DMS153 treated with DMSO at 0.1 percent for 48 hours (cell line): Measurements from ENCODE around the gene HAO1.

Source experiments
- DNase-seq: peaks from one replicate; lab custom pipeline; 2025; ENCODE audit not compliant: unreplicated experiment; lab: John Stamatoyannopoulos, UW

The HAO1 gene

DNA sequence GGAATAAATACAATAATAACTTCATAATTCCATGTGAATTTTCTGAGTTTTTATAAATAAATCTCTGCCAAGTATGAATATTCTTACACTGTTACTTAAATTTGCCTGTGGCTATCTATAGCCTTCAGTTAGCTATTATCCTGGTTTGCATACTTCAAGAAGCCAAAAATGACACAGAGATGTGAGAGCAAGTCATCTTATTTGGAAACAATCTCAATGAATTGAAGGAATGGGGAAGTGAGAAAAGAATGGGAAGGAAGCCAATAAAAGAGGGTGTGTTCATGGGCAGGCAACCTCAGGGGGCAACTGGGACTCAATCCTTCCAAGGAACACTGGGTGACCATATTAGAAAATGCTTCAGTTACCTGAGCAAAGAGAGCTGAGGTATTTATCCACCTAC, 9.9 kb downstream of the HAO1 start:
- DNase-seq = no peak

DNA sequence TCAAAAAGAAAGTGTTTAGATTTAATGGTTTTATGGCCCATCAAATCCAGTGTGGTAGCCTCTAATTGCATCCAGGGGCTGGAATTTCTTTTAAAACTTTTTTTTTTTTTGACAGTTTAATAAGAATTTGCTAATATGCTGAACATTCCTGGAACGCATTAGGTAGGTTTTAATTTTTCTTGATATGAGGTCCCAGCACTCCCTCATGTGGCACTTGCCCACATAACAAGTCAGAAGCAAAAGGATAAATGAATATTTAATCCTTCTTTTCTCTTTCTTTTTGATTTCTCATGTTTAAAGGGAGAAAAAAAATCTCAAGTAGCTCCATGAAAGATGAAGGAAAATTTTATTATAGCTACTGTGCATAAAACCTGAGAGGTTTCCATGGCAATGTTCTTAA, 13.5 kb downstream of the HAO1 start:
- peak; percentile 17 for DNase-seq

DNA sequence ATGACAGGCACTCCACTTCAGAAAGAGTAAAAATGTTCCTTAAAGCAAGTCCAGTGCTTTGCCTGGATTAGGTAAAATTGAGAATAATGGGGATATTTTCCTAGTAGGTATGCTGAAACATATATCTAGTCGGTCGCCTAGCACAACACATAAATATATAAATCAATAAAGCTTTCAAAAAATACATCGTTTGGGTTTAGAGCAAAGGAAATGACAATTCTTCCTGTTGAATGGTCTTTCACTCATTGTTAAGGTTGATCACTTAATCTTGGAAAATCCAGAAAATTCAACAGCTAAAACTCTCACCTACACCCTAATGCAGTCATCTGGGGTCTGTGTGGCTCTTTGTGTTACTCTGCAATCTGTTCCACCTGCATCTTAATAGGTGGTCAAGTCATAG, 13.9 kb downstream of the HAO1 start:
- no peak for DNase-seq

DNA sequence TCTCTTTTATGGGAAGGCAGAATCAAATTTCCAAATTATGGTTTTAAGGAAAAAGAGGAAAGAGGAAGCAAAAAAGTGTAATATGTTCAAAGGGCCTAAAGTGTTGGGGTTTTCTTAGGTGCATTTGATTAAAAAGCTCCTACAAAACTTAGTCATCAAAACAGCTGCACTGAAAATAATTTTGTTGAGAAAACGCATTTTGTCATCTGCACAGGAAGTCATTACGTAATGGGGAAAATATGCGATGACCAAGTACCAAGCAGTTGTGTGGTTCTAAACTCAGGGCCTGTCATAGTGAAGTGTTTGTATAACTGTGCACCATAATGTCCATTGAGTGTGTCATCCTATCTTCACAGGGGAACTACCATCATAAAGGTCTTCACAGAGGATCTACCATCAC, 15.6 kb downstream of the HAO1 start:
- no peak for DNase-seq

DNA sequence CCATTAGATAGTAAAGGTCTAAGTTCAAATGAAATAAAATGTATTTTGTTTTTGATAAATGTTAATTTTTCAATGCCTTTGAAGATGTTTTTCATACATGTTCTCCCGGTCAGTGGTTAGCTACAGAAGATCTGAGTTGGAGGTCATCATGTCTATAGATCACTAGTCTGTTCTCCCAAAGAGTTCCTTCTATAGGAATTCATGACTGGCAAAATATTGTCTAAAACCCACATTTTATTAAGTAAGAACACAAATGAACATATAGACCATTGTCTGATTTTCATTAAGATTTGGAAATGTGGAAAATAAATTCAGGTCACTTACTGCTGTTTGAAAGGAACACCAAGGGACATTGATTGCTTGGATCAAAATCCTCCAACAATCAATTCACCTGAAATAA, 23.6 kb downstream of the HAO1 start:
- no peak for DNase-seq

DNA sequence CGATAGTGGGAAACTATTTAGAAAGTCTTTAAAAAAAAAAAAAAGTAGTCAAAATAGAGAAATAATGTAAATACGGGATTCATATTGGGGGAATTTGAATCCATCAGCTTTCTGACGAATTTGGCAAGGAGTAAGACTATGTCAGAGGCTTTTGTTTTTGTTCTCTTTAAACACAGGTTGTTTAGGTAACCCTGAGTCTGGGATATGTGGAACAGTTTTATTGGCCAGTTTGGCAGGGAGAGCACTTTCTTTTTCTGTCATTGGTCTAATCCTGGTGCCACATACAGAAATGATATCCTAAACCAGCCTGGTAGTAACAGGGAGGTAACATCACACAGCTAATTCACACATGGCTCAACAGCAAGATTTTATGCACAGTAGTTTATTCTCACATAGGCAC, 27.7 kb downstream of the HAO1 start:
- DNase-seq = no peak

DNA sequence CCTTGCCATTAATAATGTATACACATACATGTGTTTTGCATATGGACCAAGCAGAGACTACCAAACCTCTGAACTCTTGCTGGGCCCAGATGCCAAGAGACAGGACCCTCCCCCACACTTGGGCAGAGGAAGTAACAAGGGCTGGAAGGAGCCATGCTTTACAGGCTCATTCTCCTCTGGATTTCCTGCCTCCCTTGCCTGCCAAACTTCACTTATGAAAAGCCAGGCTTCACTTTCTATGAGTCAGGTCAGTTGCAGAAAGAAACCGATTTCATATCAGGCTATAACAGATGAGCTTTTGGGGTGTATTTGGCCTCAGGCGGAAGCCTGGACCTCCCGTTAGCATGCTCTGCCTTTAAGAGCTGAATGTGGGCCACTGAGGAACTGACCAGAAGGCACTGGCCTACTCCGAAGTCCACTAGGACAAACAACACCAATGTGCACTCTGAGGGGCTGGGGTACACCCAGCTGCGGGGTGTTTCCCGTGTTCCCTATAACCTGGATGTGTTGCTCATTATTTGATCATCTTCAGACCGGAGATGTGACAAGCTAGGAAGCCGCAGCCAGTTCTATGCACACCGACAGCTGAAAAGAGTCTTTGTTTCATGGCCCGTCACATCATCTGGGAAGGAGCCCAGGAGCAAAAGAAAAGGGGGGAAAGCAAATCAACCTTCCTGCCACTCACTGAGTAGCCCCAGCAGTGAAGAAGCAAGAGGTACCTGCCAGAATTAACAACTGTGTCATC, 28.5 kb downstream of the HAO1 start:
- DNase-seq = no peak

DNA sequence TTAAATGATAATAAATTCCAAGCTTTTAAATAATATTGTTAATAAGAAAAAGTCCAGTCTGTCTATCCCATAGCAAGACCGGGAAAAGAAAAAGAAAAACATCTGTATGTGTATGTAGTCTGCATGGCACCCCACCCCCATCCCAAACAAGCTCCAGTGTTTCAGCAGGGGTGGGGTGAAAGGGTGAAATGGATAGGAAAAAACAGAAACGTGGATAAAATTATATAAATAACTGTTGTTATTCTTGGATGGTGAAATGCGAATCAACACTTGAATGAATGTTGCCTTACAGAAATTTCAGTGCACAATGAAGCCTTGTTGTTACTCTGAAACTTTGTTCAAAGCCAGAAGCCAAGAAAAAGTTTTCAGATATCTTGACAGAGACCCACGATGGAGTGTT, 31.4 kb downstream of the HAO1 start:
- DNase-seq = no peak

DNA sequence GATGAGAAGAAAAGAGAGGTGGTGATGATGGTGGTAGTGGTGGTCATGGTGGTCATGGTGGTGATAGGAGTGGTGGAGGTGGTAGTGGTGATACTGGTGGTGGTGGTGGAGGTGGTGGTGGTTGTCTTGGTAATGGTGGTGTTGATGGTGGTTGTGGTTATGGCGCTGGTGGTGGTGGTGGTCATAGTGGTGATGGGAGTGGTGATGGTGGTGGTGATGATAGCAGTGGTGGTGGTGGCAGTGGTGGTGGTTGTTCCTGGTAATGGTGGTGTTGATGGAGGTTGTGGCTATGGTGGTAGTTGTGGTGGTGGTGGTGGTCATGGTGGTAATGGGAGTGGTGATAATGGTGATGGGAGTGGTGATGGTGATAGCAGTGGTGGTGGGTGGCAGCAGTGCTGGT, 36.8 kb downstream of the HAO1 start:
- DNase-seq = no peak

DNA sequence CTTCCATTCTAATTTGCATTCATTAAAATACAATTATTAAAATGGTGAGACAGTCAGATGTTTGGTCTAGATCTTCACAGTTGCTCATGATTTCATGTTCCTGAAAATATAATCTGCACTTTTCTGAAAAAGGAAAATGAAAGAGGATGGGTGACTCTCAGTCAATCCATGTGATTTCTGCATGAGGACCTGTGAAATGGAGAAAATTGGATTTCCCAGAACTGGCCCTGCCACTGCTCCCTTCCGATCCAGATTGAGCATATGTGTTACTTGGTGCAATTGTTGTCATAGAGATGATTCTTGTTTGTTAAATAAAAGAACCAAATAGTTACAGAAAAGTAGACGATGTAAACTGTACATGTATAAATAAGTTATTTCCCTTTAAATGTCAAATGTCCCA, 37.4 kb downstream of the HAO1 start:
- no peak for DNase-seq

DNA sequence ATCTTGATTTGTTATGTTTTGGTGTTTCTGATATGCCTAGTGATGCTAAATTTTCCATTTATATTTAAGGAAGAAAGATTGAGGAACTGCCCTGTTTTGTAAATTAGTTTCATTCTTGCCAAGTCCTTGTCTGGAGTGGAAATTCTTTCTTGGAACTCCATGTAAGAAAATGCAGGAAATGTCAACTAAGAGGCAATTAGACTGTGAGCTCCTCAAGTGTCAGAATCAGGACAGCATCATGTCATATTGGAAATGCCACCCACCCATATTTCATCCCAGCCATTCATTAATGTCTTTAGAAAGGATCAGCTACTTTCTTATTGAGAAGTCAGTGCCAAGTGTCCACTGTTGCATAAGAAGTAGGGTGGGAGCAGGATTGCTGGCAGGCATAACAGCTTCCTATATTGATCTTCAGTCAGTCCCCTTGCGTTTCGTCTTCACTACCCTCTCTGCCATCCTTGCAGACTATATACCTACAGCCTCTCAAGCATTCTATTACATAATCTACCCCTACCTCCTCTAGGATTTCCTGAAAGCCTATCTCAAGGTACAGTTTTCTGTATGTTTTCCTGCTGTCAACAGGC, 42.4 kb downstream of the HAO1 start:
- DNase-seq = no peak

DNA sequence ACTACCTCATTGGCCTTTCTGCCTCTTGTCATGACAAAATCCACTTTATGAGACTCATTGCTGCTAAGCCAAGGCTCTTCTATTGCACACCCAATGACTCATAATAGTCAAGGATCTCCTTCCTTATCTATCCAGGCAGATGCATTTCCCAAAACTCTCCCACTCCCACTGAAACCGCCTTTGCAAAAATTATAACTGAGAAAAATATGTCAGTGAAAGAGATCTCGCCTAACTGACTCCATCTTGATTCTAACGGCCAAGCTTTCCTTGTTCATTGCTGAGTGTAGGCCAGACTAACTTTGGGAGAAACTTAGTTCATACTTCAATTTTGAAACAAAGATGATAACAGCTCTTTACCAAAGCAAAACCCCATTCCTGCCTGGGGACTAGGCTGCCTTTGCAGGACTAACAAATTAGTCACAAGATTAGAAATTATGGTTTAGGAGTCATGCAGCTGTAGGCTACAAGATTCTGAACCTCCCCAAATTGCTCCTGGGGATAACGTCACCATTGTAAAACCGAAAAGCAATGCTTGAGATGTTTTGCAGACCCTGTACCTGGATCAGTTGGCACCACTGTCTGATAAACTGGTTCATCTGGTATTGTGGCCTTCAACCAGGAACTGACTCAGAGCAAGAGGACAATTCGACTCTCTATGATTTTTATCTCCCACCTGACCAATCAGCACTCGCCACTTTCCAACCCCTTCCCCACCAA, 47.1 kb downstream of the HAO1 start:
- no peak for DNase-seq

DNA sequence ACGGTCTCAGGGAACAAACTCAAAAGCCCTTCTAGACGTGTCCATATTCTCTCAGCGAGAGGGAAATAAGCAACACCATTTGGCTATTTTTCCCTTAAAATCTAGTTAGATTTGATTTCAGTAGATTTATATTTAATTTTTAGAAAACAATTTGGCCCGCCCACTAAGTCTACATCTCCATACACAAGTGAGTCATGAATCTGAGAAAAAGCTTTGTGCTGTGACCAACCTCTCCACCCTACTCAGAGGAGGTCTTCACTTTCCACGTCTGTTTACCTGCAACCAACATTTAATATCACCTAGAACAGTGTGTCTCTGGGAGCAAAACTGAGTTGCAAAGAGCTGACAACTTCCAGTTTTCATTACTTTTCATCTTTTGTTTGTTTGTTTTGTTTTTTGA, 48.6 kb downstream of the HAO1 start:
- DNase-seq = no peak

DNA sequence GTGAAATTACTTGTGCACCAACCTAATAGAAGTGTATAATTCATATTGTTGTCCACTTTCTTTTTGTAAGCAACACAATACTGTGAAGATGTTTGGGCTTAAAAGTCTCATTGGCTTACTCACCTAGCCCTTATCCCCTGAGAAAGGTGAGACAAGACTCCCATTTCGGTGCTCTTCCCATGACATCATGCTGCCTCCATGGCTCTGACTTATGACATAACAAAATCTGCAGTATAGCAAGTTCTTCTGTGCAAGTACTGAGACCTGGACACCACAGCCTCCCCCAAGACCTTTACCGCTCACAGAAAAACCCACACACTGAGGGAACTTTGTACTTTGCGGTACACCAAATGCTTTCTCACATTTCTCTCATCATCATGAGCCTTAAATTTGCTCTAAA, 50.5 kb downstream of the HAO1 start:
- DNase-seq = no peak

DNA sequence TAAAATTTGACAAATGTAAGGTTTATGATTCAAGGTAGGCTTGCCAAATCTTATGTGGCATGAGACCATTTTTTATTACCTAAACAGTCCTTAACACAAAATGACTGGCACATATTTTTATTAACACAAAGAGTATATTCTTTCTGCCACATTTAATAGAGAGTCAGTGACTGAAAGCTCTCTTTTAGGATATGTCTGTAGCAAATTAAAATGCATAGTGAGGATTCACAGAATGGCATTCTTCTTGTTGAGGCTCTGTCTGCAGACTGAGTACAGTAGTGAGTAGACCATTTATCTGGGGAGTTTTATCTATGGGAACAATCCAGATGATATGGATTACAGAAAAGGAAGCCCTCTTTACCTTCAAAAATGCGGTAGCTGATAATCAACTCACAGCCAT, 56.5 kb downstream of the HAO1 start:
- DNase-seq = no peak

DNA sequence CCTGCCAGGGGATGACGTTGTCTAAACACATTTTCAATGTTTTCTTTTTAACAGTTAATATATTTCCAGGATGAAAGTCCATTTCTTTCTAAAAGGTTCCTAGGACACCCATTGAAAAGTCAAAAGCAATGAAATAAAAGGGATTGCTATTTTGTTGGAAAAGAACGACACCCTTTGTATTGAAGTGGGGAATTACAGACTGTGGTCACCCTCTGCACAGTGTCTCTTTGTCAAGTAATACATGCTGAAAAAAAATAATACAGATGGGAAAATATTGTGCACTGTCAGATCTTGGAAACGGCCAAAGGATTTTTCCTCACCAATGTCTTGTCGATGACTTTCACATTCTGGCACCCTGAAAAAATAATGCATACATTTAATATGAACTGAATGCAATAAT, 56.9 kb downstream of the HAO1 start:
- DNase-seq = no peak

DNA sequence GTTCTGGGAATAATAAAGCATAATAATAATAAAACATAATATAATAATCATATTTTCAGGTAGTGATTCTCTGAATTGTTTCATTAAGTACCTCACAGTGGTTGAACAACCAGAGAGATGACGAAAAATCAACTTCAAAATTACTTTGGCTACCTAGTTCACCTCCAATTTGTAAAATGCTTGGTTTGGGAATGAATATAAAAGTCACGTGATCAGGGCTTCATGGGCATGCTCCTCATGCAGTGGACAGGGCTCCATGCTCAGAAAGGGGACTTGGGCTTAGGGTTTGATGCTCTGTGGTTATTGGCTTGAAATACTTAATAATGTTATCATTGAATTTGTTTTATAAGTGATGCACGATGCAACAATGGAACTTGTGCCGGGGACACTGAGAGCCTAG, 58.2 kb downstream of the HAO1 start:
- DNase-seq = no peak

DNA sequence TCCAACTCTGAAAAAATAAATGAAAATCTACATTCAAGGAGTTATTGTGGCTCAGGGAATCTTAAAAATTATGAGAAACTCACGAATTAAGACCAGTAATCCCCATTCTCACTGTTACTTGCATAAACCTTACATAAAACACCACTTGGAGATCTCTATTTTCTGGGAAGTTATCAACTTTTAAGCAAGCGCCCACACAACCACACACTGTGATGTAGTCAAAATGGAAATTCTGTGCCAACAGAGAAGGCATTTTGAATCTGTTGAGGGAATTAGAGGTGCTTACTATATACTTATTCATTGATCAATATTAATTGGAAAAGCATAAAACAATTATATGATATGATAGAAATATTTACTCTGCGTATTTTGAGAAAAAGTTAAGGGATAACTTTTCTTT, 58.7 kb downstream of the HAO1 start:
- no peak for DNase-seq

DNA sequence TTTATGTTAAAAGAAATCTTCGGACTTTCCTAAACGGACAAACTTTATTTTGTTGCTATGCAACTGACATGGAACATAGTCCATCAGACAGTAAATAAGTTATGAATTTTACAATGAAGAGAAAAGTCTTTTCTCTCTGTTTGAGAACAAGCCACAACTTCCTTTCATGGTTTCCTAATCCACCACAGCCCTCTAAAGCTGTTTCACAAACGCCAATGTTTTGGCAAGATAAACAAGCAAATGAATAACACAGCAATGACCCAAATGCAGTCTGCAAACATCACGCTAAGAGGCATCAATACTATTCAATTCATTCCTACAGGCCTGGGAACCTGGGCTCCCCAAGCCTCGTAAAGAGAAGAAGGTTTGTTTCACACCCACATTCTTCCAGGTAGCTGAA, 60.4 kb downstream of the HAO1 start:
- DNase-seq = no peak

DNA sequence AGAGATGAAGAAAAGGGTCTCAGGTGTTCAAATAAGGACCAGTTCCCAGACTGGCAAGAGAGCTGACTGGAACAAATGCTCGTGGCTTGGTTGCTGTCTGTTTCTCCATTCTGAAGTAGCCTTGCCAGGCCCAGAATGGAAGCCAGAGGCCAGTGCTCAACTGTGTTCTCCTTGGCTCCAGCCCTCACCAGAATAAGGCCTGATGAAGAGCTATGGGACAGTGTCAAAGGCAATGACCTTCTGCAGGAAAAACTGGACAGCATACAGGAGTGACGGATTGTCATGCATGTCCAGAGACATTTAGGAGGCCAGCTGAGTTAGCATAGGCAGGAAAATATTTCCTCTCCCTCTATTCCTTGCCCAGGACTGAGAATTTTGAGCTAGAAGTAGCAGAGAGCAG, 72.2 kb downstream of the HAO1 start:
- no peak for DNase-seq

DNA sequence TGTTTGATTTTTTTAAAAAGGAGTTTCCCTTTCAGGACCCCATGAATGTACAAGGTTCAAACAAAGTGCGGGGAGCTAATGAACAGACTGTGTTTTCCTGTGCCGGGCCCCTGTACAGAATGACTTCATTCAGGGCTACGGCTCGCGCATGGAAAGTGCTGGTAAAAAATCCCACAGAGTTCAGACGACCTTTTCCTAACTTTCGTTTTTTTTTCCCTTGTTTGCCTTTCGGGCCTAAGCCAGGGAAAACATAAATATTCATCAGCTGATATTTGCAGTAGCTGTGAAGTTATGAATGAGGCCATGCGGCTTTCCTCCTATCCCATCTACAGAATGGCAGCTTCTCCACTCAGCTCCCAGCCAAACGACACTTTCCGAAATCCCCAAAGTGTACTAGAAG, 74.0 kb downstream of the HAO1 start:
- DNase-seq = no peak

DNA sequence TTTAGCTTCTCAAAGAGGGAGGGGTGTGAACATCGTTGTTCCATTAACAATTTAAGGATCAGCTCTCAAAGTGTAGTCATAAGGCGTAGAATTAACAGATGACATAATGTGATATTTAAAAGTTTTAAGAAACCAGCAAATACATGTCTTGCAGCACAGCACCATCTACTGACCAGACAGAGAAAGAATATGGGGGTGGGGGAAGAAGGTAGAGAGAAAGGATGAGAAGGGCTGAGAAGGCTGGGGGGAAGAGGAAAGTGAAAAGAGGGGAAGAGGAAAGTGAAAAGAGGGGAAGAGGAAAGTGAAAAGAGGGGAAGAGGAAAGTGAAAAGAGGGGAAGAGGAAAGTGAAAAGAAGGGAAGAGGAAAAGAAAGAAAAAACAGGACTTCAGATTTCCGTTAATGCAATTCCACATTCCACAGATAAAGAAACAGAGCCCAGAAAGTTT, 80.9 kb downstream of the HAO1 start:
- peak; percentile 55 for DNase-seq
